LNCaP clone FGC (cell line): ENCODE measurements around the gene NPAS3.
"Not testable (repeated sequence)": the region's sequence is repeated elsewhere in the genome, so short reads cannot be mapped to it uniquely, and the experiment has no call there.

Experiments
- DNase-seq: peaks from one replicate; pipeline ENCODE4 v3.0.0-alpha.2; 2011; ENCODE audit warnings: low read depth
- H3K4me3 ChIP-seq: 2 replicates; pipeline ENCODE4 v1.5.1; 2011; ENCODE audit warnings: mild to moderate bottlenecking, low read depth, low read length, control low read depth
- TF ChIP-seq, protein P1 (sequence below): IDR thresholded peaks from 2 replicates; pipeline ENCODE4 v1.5.1; 2012; ENCODE audit warnings: mild to moderate bottlenecking; ENCODE audit not compliant: control insufficient read depth, insufficient read depth; ENCODE audit errors: extremely low read depth

Gene NPAS3

DNA sequence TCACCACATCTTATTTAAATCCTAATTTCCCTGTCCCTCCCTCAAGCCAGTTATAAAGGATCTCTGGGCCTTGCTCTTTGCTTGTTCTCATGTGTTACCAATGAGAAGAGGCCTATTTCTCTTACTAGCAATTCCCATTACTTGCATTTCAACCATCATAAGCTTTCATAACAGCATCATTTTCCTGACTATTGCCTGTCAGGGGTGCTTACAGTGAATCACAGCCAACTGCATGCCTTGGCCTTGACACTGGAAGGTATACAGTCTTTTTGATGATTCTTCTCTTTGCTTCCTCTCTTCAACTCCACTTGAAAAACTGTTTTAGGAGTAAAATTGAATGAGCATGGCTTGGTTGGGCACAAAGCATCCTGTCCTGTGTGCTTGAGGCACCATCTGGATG lies 127.0 kb downstream of the NPAS3 start:
- TF ChIP-seq, protein P1, sequence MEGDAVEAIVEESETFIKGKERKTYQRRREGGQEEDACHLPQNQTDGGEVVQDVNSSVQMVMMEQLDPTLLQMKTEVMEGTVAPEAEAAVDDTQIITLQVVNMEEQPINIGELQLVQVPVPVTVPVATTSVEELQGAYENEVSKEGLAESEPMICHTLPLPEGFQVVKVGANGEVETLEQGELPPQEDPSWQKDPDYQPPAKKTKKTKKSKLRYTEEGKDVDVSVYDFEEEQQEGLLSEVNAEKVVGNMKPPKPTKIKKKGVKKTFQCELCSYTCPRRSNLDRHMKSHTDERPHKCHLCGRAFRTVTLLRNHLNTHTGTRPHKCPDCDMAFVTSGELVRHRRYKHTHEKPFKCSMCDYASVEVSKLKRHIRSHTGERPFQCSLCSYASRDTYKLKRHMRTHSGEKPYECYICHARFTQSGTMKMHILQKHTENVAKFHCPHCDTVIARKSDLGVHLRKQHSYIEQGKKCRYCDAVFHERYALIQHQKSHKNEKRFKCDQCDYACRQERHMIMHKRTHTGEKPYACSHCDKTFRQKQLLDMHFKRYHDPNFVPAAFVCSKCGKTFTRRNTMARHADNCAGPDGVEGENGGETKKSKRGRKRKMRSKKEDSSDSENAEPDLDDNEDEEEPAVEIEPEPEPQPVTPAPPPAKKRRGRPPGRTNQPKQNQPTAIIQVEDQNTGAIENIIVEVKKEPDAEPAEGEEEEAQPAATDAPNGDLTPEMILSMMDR, result no peak
- DNase-seq, result no peak

GRCh38 chr14:33068040-33068439 lies 129.4 kb downstream of the NPAS3 start:
- no peak overlapping the region for H3K4me3 ChIP-seq
- no peak for DNase-seq
- TF ChIP-seq, protein P1, result no peak

More for the DNA sequence above, 127.0 kb downstream of the NPAS3 start:
- no peak overlapping the region for H3K4me3 ChIP-seq

DNA sequence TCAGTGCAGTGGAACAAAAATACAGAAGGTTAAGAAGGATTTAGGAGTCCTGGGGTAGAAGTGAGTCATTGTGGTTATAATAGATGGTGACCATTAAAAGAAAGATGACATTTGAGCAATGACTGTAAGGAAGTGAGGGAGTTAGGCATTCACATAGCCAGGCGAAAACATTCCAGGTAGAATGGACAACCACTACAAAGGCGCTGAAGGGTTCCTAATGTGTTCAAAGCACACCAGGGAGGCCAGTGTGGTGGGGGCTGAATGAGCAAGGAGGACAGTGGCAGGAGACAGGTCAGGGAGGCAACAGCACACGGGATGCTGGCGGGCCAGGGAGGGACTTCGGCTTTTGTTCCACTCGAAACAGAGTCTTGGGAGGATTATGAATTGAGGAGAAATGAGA lies 129.9 kb downstream of the NPAS3 start:
- H3K4me3 ChIP-seq, result no peak overlapping the region
- no peak for DNase-seq
- TF ChIP-seq, protein P1, result no peak

GRCh38 chr14:33070475-33070874 lies 131.8 kb downstream of the NPAS3 start:
- TF ChIP-seq, protein P1, result no peak
- DNase-seq, result no peak
- no peak overlapping the region for H3K4me3 ChIP-seq

DNA sequence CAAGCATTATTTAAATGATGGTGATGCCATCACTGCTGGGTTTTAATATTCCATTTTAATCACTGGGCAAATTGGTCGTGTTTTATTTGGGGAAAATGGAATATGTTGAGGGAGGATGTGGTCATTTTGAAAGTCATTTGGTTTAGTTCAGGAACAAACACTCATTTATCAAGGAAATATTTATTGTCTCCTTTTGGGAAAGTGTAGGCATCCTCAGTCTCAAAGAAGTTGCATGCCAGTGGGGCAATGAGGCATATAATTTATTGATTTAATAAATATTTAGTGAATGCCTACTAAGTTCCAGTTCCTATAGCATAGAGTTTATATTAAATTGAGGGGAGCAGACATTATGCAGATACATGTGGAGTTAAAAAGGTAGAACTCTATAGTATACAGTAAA lies 134.3 kb downstream of the NPAS3 start:
- TF ChIP-seq, protein P1, result no peak
- no peak for DNase-seq

GRCh38 chr14:33081259-33081658 lies 142.6 kb downstream of the NPAS3 start:
- TF ChIP-seq, protein P1, result no peak
- DNase-seq, result no peak
- no peak overlapping the region for H3K4me3 ChIP-seq

More for the DNA sequence above, 134.3 kb downstream of the NPAS3 start:
- no peak overlapping the region for H3K4me3 ChIP-seq

GRCh38 chr14:33085799-33086198 lies 147.1 kb downstream of the NPAS3 start:
- DNase-seq, result no peak
- H3K4me3 ChIP-seq, result no peak overlapping the region
- TF ChIP-seq, protein P1, result no peak

GRCh38 chr14:33088274-33088673 lies 149.6 kb downstream of the NPAS3 start:
- not testable (repeated sequence) for H3K4me3 ChIP-seq, DNase-seq
